SW480 (cell line): ENCODE measurements around the gene KIAA1671.

ENCODE experiments used
- DNase-seq: peaks from one replicate; pipeline ENCODE4 v3.0.0-alpha.2; 2016; ENCODE audit warnings: low spot score

The KIAA1671 gene

GRCh38 chr22:24952837-24953383 is 394 bp downstream of the KIAA1671 start:
- peak; percentile 44 for DNase-seq

GRCh38 chr22:24953384-24954113 is 1.0 kb downstream of the KIAA1671 start:
- DNase-seq = no peak

- DNase-seq = no peak
Observed at GRCh38 chr22:24954114-24954463, 1.6 kb downstream of the KIAA1671 start.

- DNase-seq = no peak
Observed at GRCh38 chr22:24954856-24955255, 2.3 kb downstream of the KIAA1671 start.

- DNase-seq = no peak
Observed at GRCh38 chr22:24957043-24957442, 4.5 kb downstream of the KIAA1671 start.

- DNase-seq = no peak
Observed at GRCh38 chr22:24961217-24961844, 8.8 kb downstream of the KIAA1671 start.

GRCh38 chr22:24962094-24962493 is 9.6 kb downstream of the KIAA1671 start:
- DNase-seq = no peak

GRCh38 chr22:24962835-24963234 is 10.3 kb downstream of the KIAA1671 start:
- DNase-seq = no peak

- no peak for DNase-seq
Observed at GRCh38 chr22:24964441-24964840, 11.9 kb downstream of the KIAA1671 start.

- peak; percentile 40 for DNase-seq
Observed at GRCh38 chr22:24965822-24966626, 13.5 kb downstream of the KIAA1671 start.

GRCh38 chr22:24968066-24968561 is 15.6 kb downstream of the KIAA1671 start:
- DNase-seq = peak; percentile 52

GRCh38 chr22:24969560-24970301 is 17.2 kb downstream of the KIAA1671 start:
- no peak for DNase-seq

GRCh38 chr22:24972369-24972768 is 19.9 kb downstream of the KIAA1671 start:
- no peak for DNase-seq

GRCh38 chr22:24973872-24974271 is 21.4 kb downstream of the KIAA1671 start:
- DNase-seq = no peak

- DNase-seq = no peak
Observed at GRCh38 chr22:24975125-24975640, 22.7 kb downstream of the KIAA1671 start.

GRCh38 chr22:24975813-24976341 is 23.4 kb downstream of the KIAA1671 start:
- DNase-seq = no peak

- DNase-seq = no peak
Observed at GRCh38 chr22:24976442-24977218, 24.1 kb downstream of the KIAA1671 start.

GRCh38 chr22:24977370-24978221 is 25.1 kb downstream of the KIAA1671 start:
- DNase-seq = no peak

GRCh38 chr22:24978308-24978707 is 25.8 kb downstream of the KIAA1671 start:
- DNase-seq = no peak

- no peak for DNase-seq
Observed at GRCh38 chr22:24981066-24981465, 28.6 kb downstream of the KIAA1671 start.
